ENCODE data around the gene C16orf74. TPM values are rescaled to one million over a fixed set of nuclear protein-coding genes. Genes with fewer than 3 reads are reported as not detected.
A peak's percentile ranks its signal among the peaks of the same experiment; 100 is the strongest.

Gene C16orf74
- total RNA-seq, 1 donor from 2014 or later, result 0.64 TPM

GRCh38 chr16:85657996-85658395, 92.9 kb downstream of the C16orf74 start:
- no peak overlapping the region for H3K27ac Mint-ChIP-seq (ENCODE audit: unreplicated experiment)
- H3K4me3 Mint-ChIP-seq (ENCODE audit: unreplicated experiment), result no peak overlapping the region
- H3K36me3 Mint-ChIP-seq (ENCODE audit: low read depth, unreplicated experiment), result no peaks in the 10 kb centered on the region
- no peaks in the 10 kb centered on the region for H3K4me1 Mint-ChIP-seq (ENCODE audit: unreplicated experiment)
- H3K9me3 Mint-ChIP-seq (ENCODE audit: unreplicated experiment), result no peaks in the 10 kb centered on the region
- H3K27me3 Mint-ChIP-seq (ENCODE audit: unreplicated experiment), result peaks cover 9% of the 10 kb centered on the region
- no peak for DNase-seq (ENCODE audit: low spot score)
- TF ChIP-seq, protein P1, sequence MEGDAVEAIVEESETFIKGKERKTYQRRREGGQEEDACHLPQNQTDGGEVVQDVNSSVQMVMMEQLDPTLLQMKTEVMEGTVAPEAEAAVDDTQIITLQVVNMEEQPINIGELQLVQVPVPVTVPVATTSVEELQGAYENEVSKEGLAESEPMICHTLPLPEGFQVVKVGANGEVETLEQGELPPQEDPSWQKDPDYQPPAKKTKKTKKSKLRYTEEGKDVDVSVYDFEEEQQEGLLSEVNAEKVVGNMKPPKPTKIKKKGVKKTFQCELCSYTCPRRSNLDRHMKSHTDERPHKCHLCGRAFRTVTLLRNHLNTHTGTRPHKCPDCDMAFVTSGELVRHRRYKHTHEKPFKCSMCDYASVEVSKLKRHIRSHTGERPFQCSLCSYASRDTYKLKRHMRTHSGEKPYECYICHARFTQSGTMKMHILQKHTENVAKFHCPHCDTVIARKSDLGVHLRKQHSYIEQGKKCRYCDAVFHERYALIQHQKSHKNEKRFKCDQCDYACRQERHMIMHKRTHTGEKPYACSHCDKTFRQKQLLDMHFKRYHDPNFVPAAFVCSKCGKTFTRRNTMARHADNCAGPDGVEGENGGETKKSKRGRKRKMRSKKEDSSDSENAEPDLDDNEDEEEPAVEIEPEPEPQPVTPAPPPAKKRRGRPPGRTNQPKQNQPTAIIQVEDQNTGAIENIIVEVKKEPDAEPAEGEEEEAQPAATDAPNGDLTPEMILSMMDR (IDR thresholded peaks at IDR 0.05; ENCODE audit: unreplicated experiment), result no peak

Small RNA genes lying within 50 kb of the gene (microRNA-seq; reads per million reads assigned to microRNA genes)
- gene MIR1910 (ENCODE audit: unreplicated experiment), result 4.9 reads per million, percentile 48 among the genes with 10 or more reads in this experiment

Other genes starting within 250 kb of the C16orf74 start
- 23.9 TPM for gene GSE1, start 137.8 kb downstream of the C16orf74 start, total RNA-seq (ENCODE audit: unreplicated experiment)
- 9.1 TPM for gene GINS2, start 62.1 kb downstream of the C16orf74 start, total RNA-seq (ENCODE audit: unreplicated experiment)
- 42.7 TPM for gene EMC8, start 48.4 kb upstream of the C16orf74 start, total RNA-seq (ENCODE audit: unreplicated experiment)
- gene COX4I1, start 48.6 kb upstream of the C16orf74 start, total RNA-seq (ENCODE audit: unreplicated experiment), result 552 TPM
- 1.5 TPM for gene IRF8, start 148.1 kb upstream of the C16orf74 start, total RNA-seq (ENCODE audit: unreplicated experiment)

Data from endothelial cell (in vitro differentiated cells).